ENCODE data around the gene GGT6.

The GGT6 gene

GRCh38 chr17:4549781-4550533 lies 10.4 kb downstream of the GGT6 start:
- H3K36me3 ChIP-seq (ENCODE audit: insufficient read depth, low read length): peaks cover 89% of the 10 kb centered on the region
- peaks cover 13% of the 10 kb centered on the region for H3K4me1 ChIP-seq (ENCODE audit: insufficient read depth, low read length, severe bottlenecking)
- no peaks in the 10 kb centered on the region for H3F3A ChIP-seq (ENCODE audit: insufficient read depth, low read length)
- H3K9ac ChIP-seq (ENCODE audit: low read length): no peak overlapping the region
- no peak overlapping the region for H3K4me2 ChIP-seq (ENCODE audit: low read length)
- H3K79me2 ChIP-seq (ENCODE audit: insufficient read depth, low read length): peaks cover 17% of the 10 kb centered on the region
- H2AFZ ChIP-seq (ENCODE audit: low read length): no peak overlapping the region
- H3K4me3 ChIP-seq (ENCODE audit: low read depth, low read length, poor library complexity, severe bottlenecking): no peak overlapping the region
- TF ChIP-seq EZH2 (IDR thresholded peaks at IDR 0.05; ENCODE audit: borderline replicate concordance, low read length): no peak
- TF ChIP-seq, protein P1, sequence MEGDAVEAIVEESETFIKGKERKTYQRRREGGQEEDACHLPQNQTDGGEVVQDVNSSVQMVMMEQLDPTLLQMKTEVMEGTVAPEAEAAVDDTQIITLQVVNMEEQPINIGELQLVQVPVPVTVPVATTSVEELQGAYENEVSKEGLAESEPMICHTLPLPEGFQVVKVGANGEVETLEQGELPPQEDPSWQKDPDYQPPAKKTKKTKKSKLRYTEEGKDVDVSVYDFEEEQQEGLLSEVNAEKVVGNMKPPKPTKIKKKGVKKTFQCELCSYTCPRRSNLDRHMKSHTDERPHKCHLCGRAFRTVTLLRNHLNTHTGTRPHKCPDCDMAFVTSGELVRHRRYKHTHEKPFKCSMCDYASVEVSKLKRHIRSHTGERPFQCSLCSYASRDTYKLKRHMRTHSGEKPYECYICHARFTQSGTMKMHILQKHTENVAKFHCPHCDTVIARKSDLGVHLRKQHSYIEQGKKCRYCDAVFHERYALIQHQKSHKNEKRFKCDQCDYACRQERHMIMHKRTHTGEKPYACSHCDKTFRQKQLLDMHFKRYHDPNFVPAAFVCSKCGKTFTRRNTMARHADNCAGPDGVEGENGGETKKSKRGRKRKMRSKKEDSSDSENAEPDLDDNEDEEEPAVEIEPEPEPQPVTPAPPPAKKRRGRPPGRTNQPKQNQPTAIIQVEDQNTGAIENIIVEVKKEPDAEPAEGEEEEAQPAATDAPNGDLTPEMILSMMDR (IDR thresholded peaks at IDR 0.05; ENCODE audit: low read length): no peak
- H3K9me2 ChIP-seq (ENCODE audit: low read depth, low read length): no peaks in the 10 kb centered on the region
- H3K9me3 ChIP-seq (ENCODE audit: low read length): no peaks in the 10 kb centered on the region
- no peaks in the 10 kb centered on the region for H4K20me1 ChIP-seq (ENCODE audit: insufficient read depth, low read length)
- no peak overlapping the region for H3K27ac ChIP-seq (ENCODE audit: low read depth, low read length, poor library complexity, severe bottlenecking)
- no peaks in the 10 kb centered on the region for H3K27me3 ChIP-seq (ENCODE audit: insufficient read depth, low read length)

GRCh38 chr17:4548721-4549531 lies 11.5 kb downstream of the GGT6 start:
- no peak overlapping the region for H3K4me2 ChIP-seq (ENCODE audit: low read length)
- peaks cover 6% of the 10 kb centered on the region; the same call in 1 of the 2 replicates for H3K79me2 ChIP-seq (ENCODE audit: insufficient read depth, low read length)
- H3F3A ChIP-seq (ENCODE audit: insufficient read depth, low read length): no peaks in the 10 kb centered on the region
- H3K36me3 ChIP-seq (ENCODE audit: insufficient read depth, low read length): peaks cover 96% of the 10 kb centered on the region
- no peak overlapping the region for H2AFZ ChIP-seq (ENCODE audit: low read length)
- H4K20me1 ChIP-seq (ENCODE audit: insufficient read depth, low read length): no peaks in the 10 kb centered on the region
- no peak overlapping the region for H3K9ac ChIP-seq (ENCODE audit: low read length)
- H3K9me3 ChIP-seq (ENCODE audit: low read length): no peaks in the 10 kb centered on the region
- no peaks in the 10 kb centered on the region for H3K9me2 ChIP-seq (ENCODE audit: low read depth, low read length)
- H3K27me3 ChIP-seq (ENCODE audit: insufficient read depth, low read length): no peaks in the 10 kb centered on the region
- H3K27ac ChIP-seq (ENCODE audit: low read depth, low read length, poor library complexity, severe bottlenecking): no peak overlapping the region
- TF ChIP-seq, protein P1 (IDR thresholded peaks at IDR 0.05; ENCODE audit: low read length): no peak
- TF ChIP-seq EZH2 (IDR thresholded peaks at IDR 0.05; ENCODE audit: borderline replicate concordance, low read length): no peak
- no peak overlapping the region for H3K4me3 ChIP-seq (ENCODE audit: low read depth, low read length, poor library complexity, severe bottlenecking)
- H3K4me1 ChIP-seq (ENCODE audit: insufficient read depth, low read length, severe bottlenecking): peaks cover 7% of the 10 kb centered on the region

- no peaks in the 10 kb centered on the region for H3K27me3 ChIP-seq (ENCODE audit: insufficient read depth, low read length)
- H3K36me3 ChIP-seq (ENCODE audit: insufficient read depth, low read length): peaks cover 96% of the 10 kb centered on the region
- no peak overlapping the region for H3K4me2 ChIP-seq (ENCODE audit: low read length)
- TF ChIP-seq, protein P1 (IDR thresholded peaks at IDR 0.05; ENCODE audit: low read length): no peak
- TF ChIP-seq EZH2 (IDR thresholded peaks at IDR 0.05; ENCODE audit: borderline replicate concordance, low read length): no peak
- H4K20me1 ChIP-seq (ENCODE audit: insufficient read depth, low read length): no peaks in the 10 kb centered on the region
- H3K4me1 ChIP-seq (ENCODE audit: insufficient read depth, low read length, severe bottlenecking): no peaks in the 10 kb centered on the region
- H2AFZ ChIP-seq (ENCODE audit: low read length): no peak overlapping the region
- no peaks in the 10 kb centered on the region for H3K79me2 ChIP-seq (ENCODE audit: insufficient read depth, low read length)
- H3F3A ChIP-seq (ENCODE audit: insufficient read depth, low read length): no peaks in the 10 kb centered on the region
- H3K9ac ChIP-seq (ENCODE audit: low read length): no peak overlapping the region
- no peak overlapping the region for H3K4me3 ChIP-seq (ENCODE audit: low read depth, low read length, poor library complexity, severe bottlenecking)
- H3K9me3 ChIP-seq (ENCODE audit: low read length): no peaks in the 10 kb centered on the region
- no peaks in the 10 kb centered on the region for H3K9me2 ChIP-seq (ENCODE audit: low read depth, low read length)
- H3K27ac ChIP-seq (ENCODE audit: low read depth, low read length, poor library complexity, severe bottlenecking): no peak overlapping the region
Measured at GRCh38 chr17:4548061-4548461, 12.3 kb downstream of the GGT6 start.

All from OCI-LY1 (cell line).